Gastroesophageal sphincter (tissue), 3 donors: ENCODE measurements around the gene COMMD7.

ENCODE experiments used
- POLR2A ChIP-seq, 2 donors: fragments of 450-650 bp; IDR thresholded peaks; one replicate each; pipeline ENCODE4 v1.6.1; 2017; ENCODE audit warnings: antibody characterized with exemption in 2 of 2, mild to moderate bottlenecking in 2 of 2, moderate library complexity in 1 of 2
- POLR2AphosphoS5 ChIP-seq: sonication (generic); formaldehyde crosslinking; IDR thresholded peaks from one replicate; pipeline ENCODE4 v1.6.1; 2017; ENCODE audit warnings: antibody characterized with exemption
- TF ChIP-seq, protein P1 (sequence below), 4 experiments: fragments of 200-600 bp in 2 of 4; fragments of 450-650 bp in 2 of 4; sonication (generic) in 1 of 4; IDR thresholded peaks; one replicate each; pipeline ENCODE4 v1.5.1; 2017 to 2019; ENCODE audit warnings: antibody characterized with exemption in 4 of 4, mild to moderate bottlenecking in 2 of 4, moderate library complexity in 2 of 4

DNA sequence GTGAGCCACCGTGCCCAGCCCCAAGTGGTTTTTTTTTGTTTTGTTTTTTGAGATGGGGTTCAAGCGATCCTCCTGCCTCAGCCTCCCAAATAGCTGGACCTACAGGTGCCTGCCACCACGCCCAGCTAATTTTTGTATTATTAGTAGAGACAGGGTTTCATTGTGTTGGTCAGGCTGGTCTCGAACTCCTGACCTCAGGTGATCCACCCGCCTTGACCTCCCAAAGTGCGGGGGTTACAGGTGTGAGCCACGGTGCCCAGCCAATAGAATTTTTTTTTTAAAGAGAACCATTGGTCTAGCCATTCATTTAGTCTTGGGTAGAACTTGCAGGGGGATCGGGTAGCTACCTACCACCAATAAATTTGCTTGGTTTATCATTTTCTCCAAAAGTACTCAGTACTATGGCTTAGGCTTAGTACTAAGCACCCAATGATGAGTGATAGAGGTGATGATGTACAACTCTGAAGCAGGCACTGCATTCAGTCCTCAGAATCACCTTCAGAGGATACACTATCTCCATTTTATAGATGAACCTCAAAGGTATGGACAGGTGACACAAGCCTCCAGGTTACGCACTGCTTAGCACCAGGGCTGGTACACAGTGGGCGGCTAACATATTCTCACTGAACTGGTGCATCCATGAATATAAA lies 56.6 kb downstream of the COMMD7 start:
- TF ChIP-seq, protein P1, sequence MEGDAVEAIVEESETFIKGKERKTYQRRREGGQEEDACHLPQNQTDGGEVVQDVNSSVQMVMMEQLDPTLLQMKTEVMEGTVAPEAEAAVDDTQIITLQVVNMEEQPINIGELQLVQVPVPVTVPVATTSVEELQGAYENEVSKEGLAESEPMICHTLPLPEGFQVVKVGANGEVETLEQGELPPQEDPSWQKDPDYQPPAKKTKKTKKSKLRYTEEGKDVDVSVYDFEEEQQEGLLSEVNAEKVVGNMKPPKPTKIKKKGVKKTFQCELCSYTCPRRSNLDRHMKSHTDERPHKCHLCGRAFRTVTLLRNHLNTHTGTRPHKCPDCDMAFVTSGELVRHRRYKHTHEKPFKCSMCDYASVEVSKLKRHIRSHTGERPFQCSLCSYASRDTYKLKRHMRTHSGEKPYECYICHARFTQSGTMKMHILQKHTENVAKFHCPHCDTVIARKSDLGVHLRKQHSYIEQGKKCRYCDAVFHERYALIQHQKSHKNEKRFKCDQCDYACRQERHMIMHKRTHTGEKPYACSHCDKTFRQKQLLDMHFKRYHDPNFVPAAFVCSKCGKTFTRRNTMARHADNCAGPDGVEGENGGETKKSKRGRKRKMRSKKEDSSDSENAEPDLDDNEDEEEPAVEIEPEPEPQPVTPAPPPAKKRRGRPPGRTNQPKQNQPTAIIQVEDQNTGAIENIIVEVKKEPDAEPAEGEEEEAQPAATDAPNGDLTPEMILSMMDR (IDR thresholded peaks at IDR 0.05), result no peak
- TF ChIP-seq POLR2A (IDR thresholded peaks at IDR 0.05), result no peak
- no peak for TF ChIP-seq POLR2AphosphoS5
